K562 (cell line): Measurements from ENCODE around the gene METAP1. TPM values are rescaled to one million over a fixed set of nuclear protein-coding genes. Genes with fewer than 3 reads are reported as not detected.

Experiments used
- ATAC-seq: fragments of 200-7000 bp; cut with Tn5 transposase; 3 replicates; pipeline ENCODE4 v1.9.1; 2020; ENCODE audit warnings: moderate library complexity
- BruUV-seq: library from RNA; stranded (reverse); fragments of 400-500 nt; replicated peaks from 2 replicates; lab custom pipeline; 2021; lab: Mats Ljungman, UMichigan
- CTCF ChIA-PET: fragments of 300-600 bp; formaldehyde crosslinking; extraction: SDS; loops from one replicate; lab custom pipeline; 2021; ENCODE audit warnings: low intra/inter-chr PET ratio; lab: Yijun Ruan, JAX
- POLR2A ChIA-PET: fragments of 300-600, 350-650 bp; sonication (Branson Sonifier 250); formaldehyde crosslinking; extraction: SDS; loops from one replicate; lab custom pipeline; 2021; ENCODE audit warnings: antibody characterized with exemption, inconsistent platforms; lab: Yijun Ruan, JAX
- DNase-seq, 4 experiments: peaks; one replicate each; pipeline versions ENCODE4 v3.0.0 to v3.0.0-alpha.2; 2011 to 2018; ENCODE audit warnings: low spot score in 3 of 4, mixed read lengths in 3 of 4; ENCODE audit errors: extremely low read depth in 1 of 4
- FAIRE-seq: peaks from 2 replicates; lab custom pipeline; 2011; peaks lifted over from hg19 to GRCh38; lab: Jason Lieb, UNC
- H2AFZ ChIP-seq: 2 replicates; pipeline ENCODE4 v1.6.0; 2011; ENCODE audit warnings: low read depth, low read length, control low read depth, inconsistent platforms
- H3K27ac ChIP-seq: fragments of 200-600 bp; 3 replicates; pipeline ENCODE4 v1.8.0; 2011; ENCODE audit warnings: low read depth, mild to moderate bottlenecking, control low read depth, inconsistent platforms, low read length, moderate library complexity, mixed read lengths; ENCODE audit errors: extremely low read depth
- H3K27me3 ChIP-seq, 2 experiments: fragments of 300-600 bp in 1 of 2; 2 replicates in 1 of 2; 3 replicates in 1 of 2; pipeline versions ENCODE4 v1.6.0 to v1.8.0; 2011; ENCODE audit warnings: inconsistent platforms in 2 of 2, low read length in 2 of 2, mild to moderate bottlenecking in 1 of 2, mixed read lengths in 1 of 2, moderate library complexity in 1 of 2; ENCODE audit not compliant: control insufficient read depth in 2 of 2, insufficient read depth in 2 of 2
- H3K36me3 ChIP-seq: fragments of 300-600 bp; 3 replicates; pipeline ENCODE4 v1.8.0; 2011; ENCODE audit warnings: mild to moderate bottlenecking, low read length, inconsistent platforms; ENCODE audit not compliant: control insufficient read depth, insufficient read depth
- H3K4me1 ChIP-seq, 2 experiments: fragments of 200-600 bp in 1 of 2; replicated peaks in 1 of 2; 2 replicates in 1 of 2; 3 replicates in 1 of 2; pipeline versions ENCODE4 v1.5.1 to v1.8.0; 2011; ENCODE audit warnings: inconsistent platforms in 2 of 2, low read length in 2 of 2, mild to moderate bottlenecking in 1 of 2, mixed read lengths in 1 of 2, moderate library complexity in 1 of 2; ENCODE audit not compliant: control insufficient read depth in 2 of 2, insufficient read depth in 2 of 2
- H3K4me2 ChIP-seq: 2 replicates; pipeline ENCODE4 v1.6.1; 2011; ENCODE audit warnings: low read length, control low read depth, inconsistent platforms, mixed read lengths; ENCODE audit not compliant: insufficient read depth
- H3K4me3 ChIP-seq: fragments of 200-600 bp; sonication (generic), shearing (Covaris generic); 2 replicates; pipeline ENCODE4 v1.5.1; 2016; ENCODE audit warnings: control low read depth, inconsistent platforms
- H3K79me2 ChIP-seq: fragments of 200-600 bp; 3 replicates; pipeline ENCODE4 v1.8.0; 2011; ENCODE audit warnings: low read length, inconsistent platforms; ENCODE audit not compliant: control insufficient read depth, insufficient read depth
- H3K9ac ChIP-seq, 2 experiments: 2 replicates each; pipeline versions ENCODE4 v1.6.0 to v1.6.1; 2011; ENCODE audit warnings: low read depth in 2 of 2, low read length in 2 of 2, control low read depth in 1 of 2, inconsistent platforms in 1 of 2, mild to moderate bottlenecking in 1 of 2, mixed read lengths in 1 of 2; ENCODE audit not compliant: insufficient read depth in 1 of 2
- H3K9me1 ChIP-seq: one replicate; pipeline ENCODE4 v1.6.0; 2011; ENCODE audit warnings: inconsistent platforms, mild to moderate bottlenecking, low read length, moderate library complexity; ENCODE audit not compliant: control insufficient read depth, insufficient read depth
- H3K9me3 ChIP-seq: replicated peaks from 2 replicates; pipeline ENCODE4 v1.5.1; 2011; ENCODE audit warnings: low read depth, low read length, inconsistent platforms; ENCODE audit not compliant: control insufficient read depth, insufficient read depth
- H4K20me1 ChIP-seq: replicated peaks from 2 replicates; pipeline ENCODE4 v1.6.1; 2011; ENCODE audit warnings: low read length, inconsistent platforms, mixed read lengths; ENCODE audit not compliant: control insufficient read depth, insufficient read depth
- BHLHE40 ChIP-seq: IDR thresholded peaks from 2 replicates; pipeline ENCODE4 v1.6.1; 2011; ENCODE audit warnings: low read length, improper control_type of control experiment
- CBFB ChIP-seq: sonication (generic); formaldehyde crosslinking; IDR thresholded peaks from 2 replicates; pipeline ENCODE4 v1.4.0; 2020; ENCODE audit warnings: mild to moderate bottlenecking, missing genetic modification reagents
- FOXK2 ChIP-seq, 2 experiments: fragments of 450-650 bp; IDR thresholded peaks in 1 of 2; conservative IDR thresholded peaks in 1 of 2; 2 replicates each; pipeline ENCODE4 v1.6.1; 2016; ENCODE audit warnings: low read depth in 2 of 2, mild to moderate bottlenecking in 1 of 2
- FUS ChIP-seq: fragments of 200-400 bp; formaldehyde crosslinking; optimal IDR thresholded peaks from 2 replicates; pipeline ENCODE3; 2017; ENCODE audit warnings: low read depth, low read length
- HDAC6 ChIP-seq: IDR thresholded peaks from 2 replicates; pipeline ENCODE4 v1.6.1; 2012; ENCODE audit warnings: low read depth, mild to moderate bottlenecking, control low read depth, inconsistent platforms, low read length, moderate library complexity
- KAT7 ChIP-seq: sonication (generic); formaldehyde crosslinking; IDR thresholded peaks from 2 replicates; pipeline ENCODE4 v1.8.0; 2022; ENCODE audit warnings: missing genetic modification reagents, mild to moderate bottlenecking, borderline replicate concordance
- MYC ChIP-seq, 2 experiments: fragments of 250-450 bp in 1 of 2; sonication (Bioruptor Pico) in 1 of 2; IDR thresholded peaks; 2 replicates each; pipeline versions ENCODE4 v1.5.1 to v1.6.1; 2012 to 2021; ENCODE audit warnings: low read depth in 2 of 2, borderline replicate concordance in 1 of 2, improper control_type of control experiment in 1 of 2, low read length in 1 of 2, mild to moderate bottlenecking in 1 of 2, moderate library complexity in 1 of 2
- NR4A1 ChIP-seq, 2 experiments: fragments of 250-450 bp in 1 of 2; fragments of 450-650 bp in 1 of 2; sonication (Bioruptor Pico) in 1 of 2; IDR thresholded peaks; 2 replicates each; pipeline versions ENCODE4 v1.4.0 to v1.6.1; 2016 to 2020; ENCODE audit warnings: mild to moderate bottlenecking in 2 of 2, missing compliant biosample characterization in 1 of 2, missing genetic modification characterization in 1 of 2, moderate library complexity in 1 of 2
- PHF8 ChIP-seq: fragments of 200-600 bp; sonication (generic); IDR thresholded peaks from 2 replicates; pipeline ENCODE4 v1.6.1; 2012; ENCODE audit warnings: mixed run types, mild to moderate bottlenecking, inconsistent platforms, low read length, moderate library complexity, borderline replicate concordance
- POLR2G ChIP-seq: fragments of 200-400 bp; formaldehyde crosslinking; IDR thresholded peaks from 2 replicates; pipeline ENCODE4 v1.6.1; 2017; ENCODE audit warnings: low read depth, mild to moderate bottlenecking, antibody characterized with exemption, low read length, moderate library complexity
- PTRF ChIP-seq: fragments of 450-650 bp; IDR thresholded peaks from 2 replicates; pipeline ENCODE4 v1.6.1; 2016; ENCODE audit warnings: mild to moderate bottlenecking, missing genetic modification characterization, missing compliant biosample characterization
- SIRT6 ChIP-seq: IDR thresholded peaks from one replicate; pipeline ENCODE4 v1.6.1; 2012; ENCODE audit warnings: low read depth, mild to moderate bottlenecking, control low read depth, inconsistent platforms, low read length, moderate library complexity
- ZBTB7A ChIP-seq: IDR thresholded peaks from 2 replicates; pipeline ENCODE4 v1.6.1; 2011; ENCODE audit warnings: low read depth, mild to moderate bottlenecking, low read length, moderate library complexity, borderline replicate concordance; ENCODE audit not compliant: control insufficient read depth
- ZNF143 ChIP-seq: sonication (generic); formaldehyde crosslinking; IDR thresholded peaks from 2 replicates; pipeline ENCODE4 v1.9.0; 2022; ENCODE audit warnings: mild to moderate bottlenecking, missing genetic modification reagents
- ZNF76 ChIP-seq: fragments of 250-450 bp; sonication (Bioruptor Pico); IDR thresholded peaks from 2 replicates; pipeline ENCODE4 v1.4.0; 2020; ENCODE audit warnings: mild to moderate bottlenecking, moderate library complexity, borderline replicate concordance
- WGBS: fragments of 100-300 bp; shearing (Covaris generic); methylation state at CpG from one replicate; pipeline ENCODE4 v1.1.6; 2016; ENCODE audit warnings: low coverage, mixed read lengths; ENCODE audit not compliant: insufficient coverage; ENCODE audit errors: missing lambda C conversion rate; 5-methylcytosine and 5-hydroxymethylcytosine counted together
- in situ Hi-C: fragments of 300-500 bp; cut with MboI; formaldehyde crosslinking; loops from 4 replicates; pipeline ENCODE4 v1.15.0; 2018; ENCODE audit warnings: inconsistent platforms, mixed read lengths
- intact Hi-C: fragments of 100-400 bp; cut with micrococcal nuclease; formaldehyde crosslinking; loops from 2 replicates; pipeline ENCODE4 v1.14.2; 2022
- polyA plus RNA-seq, 8 experiments: library from polyadenylated mRNA; depleted of rRNA in 4 of 8; stranded (reverse) in 5 of 8; unstranded in 3 of 8; fragments of >200 nt; fragmentation: Nextera tagmentation in 2 of 8; fragmentation: Illumina TruSeq in 1 of 8; extraction: Ambion mirVana in 2 of 8; extraction: Trizol in 1 of 8; gene quantifications; 2 replicates each; pipeline versions ENCODE4 v1.2.1 to v1.2.3, GENCODE V29; 2011 to 2014; ENCODE audit warnings: inconsistent platforms in 1 of 8, missing spikeins in 1 of 8
- total RNA-seq, 7 experiments: library from RNA; depleted of rRNA in 6 of 7; stranded (reverse); fragments of >200 nt in 6 of 7; fragmentation: Illumina TruSeq in 2 of 7; extraction: Trizol in 2 of 7; gene quantifications; 2 replicates each; pipeline versions ENCODE4 v1.2.1 to v1.2.3, GENCODE V29; 2011 to 2021; ENCODE audit warnings: low replicate concordance in 1 of 7
- TF ChIP-seq, protein P1 (sequence below): IDR thresholded peaks from 3 replicates; pipeline ENCODE4 v1.6.1; 2011; ENCODE audit warnings: borderline replicate concordance, mild to moderate bottlenecking, moderate library complexity; ENCODE audit not compliant: insufficient read length; ENCODE audit errors: extremely low read depth

METAP1 gene
- total and polyA plus RNA-seq, 9 of the 15 experiments (the other 6 are each of a cell fraction or from before 2014, with no cell fraction given), result 31.4 to 77.6 (median 59.5) TPM

DNA sequence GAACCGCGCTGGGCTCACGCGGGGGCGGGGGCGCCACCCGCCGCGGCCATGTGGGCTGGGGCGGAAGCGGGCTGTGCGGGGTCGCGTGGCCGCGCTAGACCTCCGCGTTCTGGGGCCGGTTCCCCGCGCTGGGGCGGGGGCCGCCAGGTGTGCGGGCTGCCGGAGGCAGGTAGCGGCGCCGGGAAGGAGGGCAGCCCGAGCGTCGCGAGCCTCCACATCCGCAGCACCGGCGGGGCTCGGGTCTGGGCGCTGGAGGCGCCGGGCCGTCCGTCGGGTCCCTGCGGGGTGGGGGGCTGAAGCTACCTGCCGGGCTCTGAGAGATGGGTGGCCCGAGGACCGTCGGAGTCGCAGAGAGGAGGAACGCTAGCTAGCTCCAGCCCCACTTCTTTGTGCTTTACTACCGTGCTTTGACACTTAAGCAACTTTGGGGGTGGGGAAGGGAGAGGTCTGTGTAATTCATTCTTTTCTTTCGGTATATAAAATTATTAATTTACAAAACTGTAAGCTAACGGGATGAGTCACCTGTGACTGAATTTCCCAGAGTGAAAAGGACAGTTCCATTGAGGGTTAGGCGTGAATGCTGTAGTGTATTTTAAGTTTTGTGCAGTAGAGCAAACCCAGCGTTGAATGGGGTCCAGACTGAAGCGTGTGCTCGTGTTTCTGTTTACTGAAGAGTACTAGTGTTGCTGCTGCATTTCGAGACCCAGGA is 689 bp downstream of the METAP1 start:
- peak overlapping the region; percentile 98 for H3K4me2 ChIP-seq
- no peaks in the 10 kb centered on the region for H3K27me3 ChIP-seq
- H3K9ac ChIP-seq, result peak overlapping the region; percentile 91 to 100
- peak overlapping the region; percentile 97 for H3K27ac ChIP-seq
- ATAC-seq (peak; percentile 16), FAIRE-seq (no peak), DNase-seq (no peak)
- H3K36me3 ChIP-seq, result peaks cover 14% of the 10 kb centered on the region; the same call in 2 of the 3 replicates
- no TSS peak for BruUV-seq
- peak overlapping the region; percentile 99 for H3K4me3 ChIP-seq
- peaks cover 56% of the 10 kb centered on the region for H3K79me2 ChIP-seq
- peaks cover 4 to 8% of the 10 kb centered on the region in 2 experiments; a peak in 4 of 5 replicates for H3K4me1 ChIP-seq
- no peaks in the 10 kb centered on the region for H4K20me1 ChIP-seq
- intact Hi-C loops (loop anchor here (5.0 to 10.0 kb wide), 2 partner anchors 71 to 466 kb away; partner anchors contain the start of gene EIF4E), in situ Hi-C loops (loop anchor here (5.0 kb wide), 1 partner anchor 61 kb away; no protein-coding TSS in a partner anchor)
- no peaks in the 10 kb centered on the region for H3K9me1 ChIP-seq
- peak overlapping the region; percentile 100 for H2AFZ ChIP-seq
- ChIA-PET POLR2A (interaction anchor here (0.5 to 1.4 kb wide), 5 partner anchors 11 to 237 kb away, joined by 3 read pairs; no protein-coding TSS in a partner anchor), CTCF (interaction anchor here (2.2 kb wide), 1 partner anchor 60 kb away, joined by 11 read pairs; no protein-coding TSS in a partner anchor)
- H3K9me3 ChIP-seq, result no peaks in the 10 kb centered on the region
- WGBS, result 1% methylated on average over 20 of the region's 57 CpGs
- TF ChIP-seq POLR2G, result peak; percentile 65
- no peak for TF ChIP-seq ZNF143 (CRISPR knock-in tag)
- TF ChIP-seq HDAC6, result no peak
- peak; percentile 67 for TF ChIP-seq FUS
- 0 out of 4 replicates have a peak, but pooled peaks of 1 of the 2 experiments have one; percentile 33 for TF ChIP-seq FOXK2 (conservative IDR thresholded peaks at IDR 0.05 in 1 of 2, IDR thresholded peaks at IDR 0.05 in 1 of 2; ENCODE audit: low read depth in 2 of 2)
- peak; percentile 83 for TF ChIP-seq ZBTB7A
- TF ChIP-seq PHF8, result peak; percentile 22; the same call in 1 of the 2 replicates
- TF ChIP-seq NR4A1 (CRISPR knock-in tag; IDR thresholded peaks at IDR 0.05), result 0 out of 2 replicates have a peak, but pooled peaks have one; percentile 23
- TF ChIP-seq NR4A1 (tag; IDR thresholded peaks at IDR 0.05), result no peak
- TF ChIP-seq, protein P1, sequence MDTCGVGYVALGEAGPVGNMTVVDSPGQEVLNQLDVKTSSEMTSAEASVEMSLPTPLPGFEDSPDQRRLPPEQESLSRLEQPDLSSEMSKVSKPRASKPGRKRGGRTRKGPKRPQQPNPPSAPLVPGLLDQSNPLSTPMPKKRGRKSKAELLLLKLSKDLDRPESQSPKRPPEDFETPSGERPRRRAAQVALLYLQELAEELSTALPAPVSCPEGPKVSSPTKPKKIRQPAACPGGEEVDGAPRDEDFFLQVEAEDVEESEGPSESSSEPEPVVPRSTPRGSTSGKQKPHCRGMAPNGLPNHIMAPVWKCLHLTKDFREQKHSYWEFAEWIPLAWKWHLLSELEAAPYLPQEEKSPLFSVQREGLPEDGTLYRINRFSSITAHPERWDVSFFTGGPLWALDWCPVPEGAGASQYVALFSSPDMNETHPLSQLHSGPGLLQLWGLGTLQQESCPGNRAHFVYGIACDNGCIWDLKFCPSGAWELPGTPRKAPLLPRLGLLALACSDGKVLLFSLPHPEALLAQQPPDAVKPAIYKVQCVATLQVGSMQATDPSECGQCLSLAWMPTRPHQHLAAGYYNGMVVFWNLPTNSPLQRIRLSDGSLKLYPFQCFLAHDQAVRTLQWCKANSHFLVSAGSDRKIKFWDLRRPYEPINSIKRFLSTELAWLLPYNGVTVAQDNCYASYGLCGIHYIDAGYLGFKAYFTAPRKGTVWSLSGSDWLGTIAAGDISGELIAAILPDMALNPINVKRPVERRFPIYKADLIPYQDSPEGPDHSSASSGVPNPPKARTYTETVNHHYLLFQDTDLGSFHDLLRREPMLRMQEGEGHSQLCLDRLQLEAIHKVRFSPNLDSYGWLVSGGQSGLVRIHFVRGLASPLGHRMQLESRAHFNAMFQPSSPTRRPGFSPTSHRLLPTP, result no peak
- TF ChIP-seq KAT7 (CRISPR knock-in tag), result 0 out of 2 replicates have a peak, but pooled peaks have one; percentile 26
- TF ChIP-seq MYC (IDR thresholded peaks at IDR 0.05; ENCODE audit: low read depth, low read length), result 0 out of 2 replicates have a peak, but pooled peaks have one; percentile 53
- no peak for TF ChIP-seq MYC (CRISPR knock-in tag; IDR thresholded peaks at IDR 0.05; ENCODE audit: borderline replicate concordance, low read depth)
- TF ChIP-seq SIRT6, result no peak
- TF ChIP-seq CBFB (CRISPR knock-in tag), result no peak
- no peak for TF ChIP-seq ZNF76 (CRISPR knock-in tag)
- no peak for TF ChIP-seq PTRF (tag)
- no peak for TF ChIP-seq BHLHE40
